ENCODE data around the gene SMAD6.

SMAD6 gene

DNA sequence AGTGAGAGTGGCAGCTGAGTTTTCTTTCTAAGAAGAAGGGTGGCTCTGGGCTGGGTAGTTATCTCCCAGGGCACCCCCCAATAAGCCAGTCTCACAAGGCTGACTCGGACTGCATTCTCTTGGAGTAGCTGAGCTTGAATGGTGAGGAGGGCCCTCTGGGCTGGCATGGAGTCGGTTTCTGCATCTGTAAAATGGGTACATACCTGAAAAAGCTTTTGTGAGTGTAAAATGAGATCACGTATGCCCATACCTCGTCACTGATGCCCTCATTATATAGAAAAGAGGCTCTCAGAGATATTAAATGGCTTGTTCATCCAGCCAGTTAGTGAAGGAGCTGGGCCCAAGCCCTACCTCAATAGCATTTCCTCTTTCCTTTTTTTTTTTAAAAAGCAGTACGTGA, 41.2 kb downstream of the SMAD6 start:
- Histone ChIP-seq H3K4me1 (ENCODE audit: control insufficient read depth, insufficient read depth, low read length) (peaks cover 21% of the 10 kb centered on the region), H3K9me3 (ENCODE audit: control insufficient read depth, insufficient read depth, low read depth, low read length) (no peaks in the 10 kb centered on the region), H3K27ac (ENCODE audit: extremely low read depth, low read depth, low read length) (no peak overlapping the region), H3K36me3 (ENCODE audit: control insufficient read depth in 2 of 2, insufficient read depth in 1 of 2, low read length in 2 of 2) (peaks cover 0 to 69% of the 10 kb centered on the region in 2 experiments; a peak in 1 of 3 replicates), H3K4me3 (ENCODE audit: low read depth, low read length) (no peak overlapping the region)
- POLR2A ChIA-PET: no interaction called here
- TF ChIP-seq, protein P1, sequence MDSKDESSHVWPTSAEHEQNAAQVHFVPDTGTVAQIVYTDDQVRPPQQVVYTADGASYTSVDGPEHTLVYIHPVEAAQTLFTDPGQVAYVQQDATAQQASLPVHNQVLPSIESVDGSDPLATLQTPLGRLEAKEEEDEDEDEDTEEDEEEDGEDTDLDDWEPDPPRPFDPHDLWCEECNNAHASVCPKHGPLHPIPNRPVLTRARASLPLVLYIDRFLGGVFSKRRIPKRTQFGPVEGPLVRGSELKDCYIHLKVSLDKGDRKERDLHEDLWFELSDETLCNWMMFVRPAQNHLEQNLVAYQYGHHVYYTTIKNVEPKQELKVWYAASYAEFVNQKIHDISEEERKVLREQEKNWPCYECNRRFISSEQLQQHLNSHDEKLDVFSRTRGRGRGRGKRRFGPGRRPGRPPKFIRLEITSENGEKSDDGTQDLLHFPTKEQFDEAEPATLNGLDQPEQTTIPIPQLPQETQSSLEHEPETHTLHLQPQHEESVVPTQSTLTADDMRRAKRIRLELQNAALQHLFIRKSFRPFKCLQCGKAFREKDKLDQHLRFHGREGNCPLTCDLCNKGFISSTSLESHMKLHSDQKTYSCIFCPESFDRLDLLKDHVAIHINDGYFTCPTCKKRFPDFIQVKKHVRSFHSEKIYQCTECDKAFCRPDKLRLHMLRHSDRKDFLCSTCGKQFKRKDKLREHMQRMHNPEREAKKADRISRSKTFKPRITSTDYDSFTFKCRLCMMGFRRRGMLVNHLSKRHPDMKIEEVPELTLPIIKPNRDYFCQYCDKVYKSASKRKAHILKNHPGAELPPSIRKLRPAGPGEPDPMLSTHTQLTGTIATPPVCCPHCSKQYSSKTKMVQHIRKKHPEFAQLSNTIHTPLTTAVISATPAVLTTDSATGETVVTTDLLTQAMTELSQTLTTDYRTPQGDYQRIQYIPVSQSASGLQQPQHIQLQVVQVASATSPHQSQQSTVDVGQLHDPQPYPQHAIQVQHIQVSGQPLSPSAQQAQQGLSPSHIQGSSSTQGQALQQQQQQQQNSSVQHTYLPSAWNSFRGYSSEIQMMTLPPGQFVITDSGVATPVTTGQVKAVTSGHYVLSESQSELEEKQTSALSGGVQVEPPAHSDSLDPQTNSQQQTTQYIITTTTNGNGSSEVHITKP (tag by site-specific recombination; IDR thresholded peaks at IDR 0.05): no peak
- TF ChIP-seq GLI2 (tag by site-specific recombination; IDR thresholded peaks at IDR 0.05; ENCODE audit: borderline replicate concordance, low read depth) (no peak), ZNF335 (tag by site-specific recombination; conservative IDR thresholded peaks at IDR 0.05) (no peak), ZNF48 (tag by site-specific recombination; IDR thresholded peaks at IDR 0.05) (no peak)
- CTCF ChIA-PET: interaction anchor here (0.6 to 1.8 kb wide), 5 partner anchors 32 to 153 kb away, joined by 3 to 6 read pairs (median 3); no protein-coding TSS in a partner anchor

DNA sequence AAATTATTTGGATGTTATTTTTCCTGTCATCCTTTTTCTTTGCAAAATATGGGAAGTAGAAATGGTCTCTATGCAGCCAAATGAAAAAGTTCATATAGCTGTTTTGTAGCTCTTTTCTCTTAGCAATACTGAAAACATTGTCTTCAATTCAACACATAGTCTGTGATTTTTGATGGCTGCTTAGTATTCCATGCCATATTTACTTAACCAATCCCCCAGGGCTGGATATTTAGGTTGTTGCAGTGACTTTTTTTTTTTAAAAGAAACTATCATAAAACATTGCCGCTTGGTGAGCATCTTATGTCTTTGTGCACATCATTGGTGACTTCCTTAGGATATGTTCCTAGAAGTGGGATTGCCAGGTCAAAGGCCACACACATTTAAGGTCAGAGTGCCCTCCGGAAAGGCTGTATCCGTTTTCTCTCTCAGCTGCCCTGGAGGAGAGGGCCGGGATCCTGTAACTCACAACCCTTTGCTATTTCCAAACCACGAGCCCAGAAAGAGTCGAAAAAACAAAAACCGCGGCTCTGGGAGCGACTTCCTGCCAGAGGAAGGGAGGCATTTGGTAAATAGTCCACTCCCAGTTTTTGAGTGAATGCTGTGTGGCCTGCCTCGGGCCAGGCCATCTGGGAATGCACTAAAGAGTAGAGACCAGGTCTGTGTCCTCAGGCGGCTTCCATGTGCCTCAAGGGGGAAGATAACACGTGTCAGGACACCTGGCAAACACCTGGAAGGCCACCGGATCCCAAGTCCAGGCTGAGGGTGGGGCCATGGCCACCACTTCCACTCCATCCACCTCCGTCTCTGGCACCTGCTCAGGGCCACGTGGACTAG, 41.9 kb downstream of the SMAD6 start:
- Histone ChIP-seq H3K4me3 (ENCODE audit: low read depth, low read length) (no peak overlapping the region), H3K9me3 (ENCODE audit: control insufficient read depth, insufficient read depth, low read depth, low read length) (no peaks in the 10 kb centered on the region), H3K4me1 (ENCODE audit: control insufficient read depth, insufficient read depth, low read length) (peaks cover 22% of the 10 kb centered on the region), H3K27ac (ENCODE audit: extremely low read depth, low read depth, low read length) (no peak overlapping the region), H3K36me3 (ENCODE audit: control insufficient read depth in 2 of 2, insufficient read depth in 1 of 2, low read length in 2 of 2) (peaks cover 0 to 63% of the 10 kb centered on the region in 2 experiments; a peak in 1 of 3 replicates)
- POLR2A ChIA-PET: no interaction called here
- CTCF ChIA-PET: interaction anchor here (0.6 to 1.8 kb wide), 5 partner anchors 33 to 154 kb away, joined by 3 to 6 read pairs (median 3); no protein-coding TSS in a partner anchor
- TF ChIP-seq ZNF146 (tag by site-specific recombination; IDR thresholded peaks at IDR 0.05) (peak; percentile 66; the same call in 1 of the 2 replicates), HOXC10 (CRISPR knock-in tag; IDR thresholded peaks at IDR 0.05) (no peak), MZF1 (tag by site-specific recombination; IDR thresholded peaks at IDR 0.05; ENCODE audit: borderline replicate concordance) (peak; percentile 100)

DNA sequence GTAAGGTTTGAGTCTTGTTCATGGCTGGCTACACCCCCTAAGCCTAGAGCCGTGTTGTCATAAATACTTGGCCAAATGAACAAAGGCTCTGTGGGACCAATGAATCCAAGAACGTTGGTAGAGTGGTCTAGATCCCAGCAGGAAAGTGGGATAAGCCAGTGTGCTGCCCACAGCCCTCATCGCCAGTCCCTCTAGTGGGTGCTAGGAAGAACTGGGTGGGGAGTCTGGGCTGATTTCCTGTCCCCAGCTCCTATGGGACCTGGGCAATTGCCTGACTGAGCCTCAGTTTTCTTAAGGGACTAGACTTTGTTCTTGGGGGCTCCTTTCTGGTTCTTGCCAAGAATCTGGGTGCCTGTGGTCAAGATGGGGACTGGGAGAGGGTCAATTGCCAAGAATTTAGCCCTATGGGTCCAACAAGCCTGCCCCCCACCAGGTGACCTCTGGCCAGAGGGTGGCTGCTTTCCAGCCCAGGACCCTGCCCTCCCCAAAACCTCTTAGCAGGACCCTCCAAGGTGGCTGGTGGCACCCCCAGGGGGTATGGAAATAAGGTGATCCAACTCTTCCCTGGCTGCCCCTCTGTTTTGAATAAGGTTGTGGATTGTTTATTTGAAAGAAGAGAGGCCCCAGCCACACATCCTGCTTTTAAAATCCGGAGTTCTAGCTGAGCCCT, 42.7 kb downstream of the SMAD6 start:
- H3K36me3 ChIP-seq (ENCODE audit: control insufficient read depth in 2 of 2, insufficient read depth in 1 of 2, low read length in 2 of 2): peaks cover 0 to 65% of the 10 kb centered on the region in 2 experiments; a peak in 1 of 3 replicates
- ChIA-PET CTCF (interaction anchor here (1.0 kb wide), 1 partner anchor 29 kb away, joined by 4 read pairs; no protein-coding TSS in a partner anchor), POLR2A (no interaction called here)
- peaks cover 22% of the 10 kb centered on the region for H3K4me1 ChIP-seq (ENCODE audit: control insufficient read depth, insufficient read depth, low read length)
- H3K4me3 ChIP-seq (ENCODE audit: low read depth, low read length): no peak overlapping the region
- H3K9me3 ChIP-seq (ENCODE audit: control insufficient read depth, insufficient read depth, low read depth, low read length): no peaks in the 10 kb centered on the region
- TF ChIP-seq GLIS1 (tag by site-specific recombination; IDR thresholded peaks at IDR 0.05) (0 out of 2 replicates have a peak, but pooled peaks have one; percentile 16), ZXDB (tag by site-specific recombination; IDR thresholded peaks at IDR 0.05) (no peak), GLIS2 (tag by site-specific recombination; IDR thresholded peaks at IDR 0.05) (0 out of 2 replicates have a peak, but pooled peaks have one; percentile 30)
- TF ChIP-seq, protein P2, sequence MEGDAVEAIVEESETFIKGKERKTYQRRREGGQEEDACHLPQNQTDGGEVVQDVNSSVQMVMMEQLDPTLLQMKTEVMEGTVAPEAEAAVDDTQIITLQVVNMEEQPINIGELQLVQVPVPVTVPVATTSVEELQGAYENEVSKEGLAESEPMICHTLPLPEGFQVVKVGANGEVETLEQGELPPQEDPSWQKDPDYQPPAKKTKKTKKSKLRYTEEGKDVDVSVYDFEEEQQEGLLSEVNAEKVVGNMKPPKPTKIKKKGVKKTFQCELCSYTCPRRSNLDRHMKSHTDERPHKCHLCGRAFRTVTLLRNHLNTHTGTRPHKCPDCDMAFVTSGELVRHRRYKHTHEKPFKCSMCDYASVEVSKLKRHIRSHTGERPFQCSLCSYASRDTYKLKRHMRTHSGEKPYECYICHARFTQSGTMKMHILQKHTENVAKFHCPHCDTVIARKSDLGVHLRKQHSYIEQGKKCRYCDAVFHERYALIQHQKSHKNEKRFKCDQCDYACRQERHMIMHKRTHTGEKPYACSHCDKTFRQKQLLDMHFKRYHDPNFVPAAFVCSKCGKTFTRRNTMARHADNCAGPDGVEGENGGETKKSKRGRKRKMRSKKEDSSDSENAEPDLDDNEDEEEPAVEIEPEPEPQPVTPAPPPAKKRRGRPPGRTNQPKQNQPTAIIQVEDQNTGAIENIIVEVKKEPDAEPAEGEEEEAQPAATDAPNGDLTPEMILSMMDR (tag by site-specific recombination; IDR thresholded peaks at IDR 0.05): 0 out of 2 replicates have a peak, but pooled peaks have one; percentile 9
- no peak overlapping the region for H3K27ac ChIP-seq (ENCODE audit: extremely low read depth, low read depth, low read length)
